K562 (cell line): ENCODE results near the gene SRCAP. TPM values are rescaled to one million over a fixed set of nuclear protein-coding genes. Genes with fewer than 3 reads are reported as not detected.
A peak's percentile ranks its signal among the peaks of the same experiment; 100 is the strongest.

ENCODE experiments used
- ATAC-seq: fragments of 200-7000 bp; cut with Tn5 transposase; 3 replicates; pipeline ENCODE4 v1.9.1; 2020; ENCODE audit warnings: moderate library complexity
- BruUV-seq: library from RNA; stranded (reverse); fragments of 400-500 nt; replicated peaks from 2 replicates; lab custom pipeline; 2021; lab: Mats Ljungman, UMichigan
- CTCF ChIA-PET: fragments of 300-600 bp; formaldehyde crosslinking; extraction: SDS; loops from one replicate; lab custom pipeline; 2021; ENCODE audit warnings: low intra/inter-chr PET ratio; lab: Yijun Ruan, JAX
- POLR2A ChIA-PET: fragments of 300-600, 350-650 bp; sonication (Branson Sonifier 250); formaldehyde crosslinking; extraction: SDS; loops from one replicate; lab custom pipeline; 2021; ENCODE audit warnings: antibody characterized with exemption, inconsistent platforms; lab: Yijun Ruan, JAX
- DNase-seq, 4 experiments: peaks; one replicate each; pipeline versions ENCODE4 v3.0.0 to v3.0.0-alpha.2; 2011 to 2018; ENCODE audit warnings: low spot score in 3 of 4, mixed read lengths in 3 of 4; ENCODE audit errors: extremely low read depth in 1 of 4
- FAIRE-seq: peaks from 2 replicates; lab custom pipeline; 2011; peaks lifted over from hg19 to GRCh38; lab: Jason Lieb, UNC
- H2AFZ ChIP-seq: 2 replicates; pipeline ENCODE4 v1.6.0; 2011; ENCODE audit warnings: low read depth, low read length, control low read depth, inconsistent platforms
- H3K27ac ChIP-seq: fragments of 200-600 bp; 3 replicates; pipeline ENCODE4 v1.8.0; 2011; ENCODE audit warnings: low read depth, mild to moderate bottlenecking, control low read depth, inconsistent platforms, low read length, moderate library complexity, mixed read lengths; ENCODE audit errors: extremely low read depth
- H3K27me3 ChIP-seq, 2 experiments: fragments of 300-600 bp in 1 of 2; 2 replicates in 1 of 2; 3 replicates in 1 of 2; pipeline versions ENCODE4 v1.6.0 to v1.8.0; 2011; ENCODE audit warnings: inconsistent platforms in 2 of 2, low read length in 2 of 2, mild to moderate bottlenecking in 1 of 2, mixed read lengths in 1 of 2, moderate library complexity in 1 of 2; ENCODE audit not compliant: control insufficient read depth in 2 of 2, insufficient read depth in 2 of 2
- H3K36me3 ChIP-seq: fragments of 300-600 bp; 3 replicates; pipeline ENCODE4 v1.8.0; 2011; ENCODE audit warnings: mild to moderate bottlenecking, low read length, inconsistent platforms; ENCODE audit not compliant: control insufficient read depth, insufficient read depth
- H3K4me1 ChIP-seq, 2 experiments: fragments of 200-600 bp in 1 of 2; replicated peaks in 1 of 2; 2 replicates in 1 of 2; 3 replicates in 1 of 2; pipeline versions ENCODE4 v1.5.1 to v1.8.0; 2011; ENCODE audit warnings: inconsistent platforms in 2 of 2, low read length in 2 of 2, mild to moderate bottlenecking in 1 of 2, mixed read lengths in 1 of 2, moderate library complexity in 1 of 2; ENCODE audit not compliant: control insufficient read depth in 2 of 2, insufficient read depth in 2 of 2
- H3K4me2 ChIP-seq: 2 replicates; pipeline ENCODE4 v1.6.1; 2011; ENCODE audit warnings: low read length, control low read depth, inconsistent platforms, mixed read lengths; ENCODE audit not compliant: insufficient read depth
- H3K4me3 ChIP-seq: fragments of 200-600 bp; sonication (generic), shearing (Covaris generic); 2 replicates; pipeline ENCODE4 v1.5.1; 2016; ENCODE audit warnings: control low read depth, inconsistent platforms
- H3K79me2 ChIP-seq: fragments of 200-600 bp; 3 replicates; pipeline ENCODE4 v1.8.0; 2011; ENCODE audit warnings: low read length, inconsistent platforms; ENCODE audit not compliant: control insufficient read depth, insufficient read depth
- H3K9ac ChIP-seq, 2 experiments: 2 replicates each; pipeline versions ENCODE4 v1.6.0 to v1.6.1; 2011; ENCODE audit warnings: low read depth in 2 of 2, low read length in 2 of 2, control low read depth in 1 of 2, inconsistent platforms in 1 of 2, mild to moderate bottlenecking in 1 of 2, mixed read lengths in 1 of 2; ENCODE audit not compliant: insufficient read depth in 1 of 2
- H3K9me1 ChIP-seq: one replicate; pipeline ENCODE4 v1.6.0; 2011; ENCODE audit warnings: inconsistent platforms, mild to moderate bottlenecking, low read length, moderate library complexity; ENCODE audit not compliant: control insufficient read depth, insufficient read depth
- H3K9me3 ChIP-seq: replicated peaks from 2 replicates; pipeline ENCODE4 v1.5.1; 2011; ENCODE audit warnings: low read depth, low read length, inconsistent platforms; ENCODE audit not compliant: control insufficient read depth, insufficient read depth
- H4K20me1 ChIP-seq: replicated peaks from 2 replicates; pipeline ENCODE4 v1.6.1; 2011; ENCODE audit warnings: low read length, inconsistent platforms, mixed read lengths; ENCODE audit not compliant: control insufficient read depth, insufficient read depth
- PKNOX1 ChIP-seq: fragments of 450-650 bp; IDR thresholded peaks from 2 replicates; pipeline ENCODE4 v1.6.1; 2016
- POLR2G ChIP-seq: fragments of 200-400 bp; formaldehyde crosslinking; IDR thresholded peaks from 2 replicates; pipeline ENCODE4 v1.6.1; 2017; ENCODE audit warnings: low read depth, mild to moderate bottlenecking, antibody characterized with exemption, low read length, moderate library complexity
- ZBTB40 ChIP-seq, 2 experiments: fragments of 450-650 bp in 1 of 2; sonication (generic) in 1 of 2; formaldehyde crosslinking in 1 of 2; IDR thresholded peaks; 2 replicates each; pipeline versions ENCODE4 v1.7.1 to v1.9.0; 2016 to 2022; ENCODE audit warnings: inconsistent platforms in 1 of 2, mild to moderate bottlenecking in 1 of 2, missing genetic modification reagents in 1 of 2
- ZNF436 ChIP-seq: fragments of 250-450, 450-650 bp; sonication (Bioruptor Pico); formaldehyde crosslinking; IDR thresholded peaks from 2 replicates; pipeline ENCODE4 v1.7.0; 2020; ENCODE audit warnings: mild to moderate bottlenecking
- WGBS: fragments of 100-300 bp; shearing (Covaris generic); methylation state at CpG from one replicate; pipeline ENCODE4 v1.1.6; 2016; ENCODE audit warnings: low coverage, mixed read lengths; ENCODE audit not compliant: insufficient coverage; ENCODE audit errors: missing lambda C conversion rate; 5-methylcytosine and 5-hydroxymethylcytosine counted together
- in situ Hi-C: fragments of 300-500 bp; cut with MboI; formaldehyde crosslinking; loops from 4 replicates; pipeline ENCODE4 v1.15.0; 2018; ENCODE audit warnings: inconsistent platforms, mixed read lengths
- intact Hi-C: fragments of 100-400 bp; cut with micrococcal nuclease; formaldehyde crosslinking; loops from 2 replicates; pipeline ENCODE4 v1.14.2; 2022
- polyA plus RNA-seq, 8 experiments: library from polyadenylated mRNA; depleted of rRNA in 4 of 8; stranded (reverse) in 5 of 8; unstranded in 3 of 8; fragments of >200 nt; fragmentation: Nextera tagmentation in 2 of 8; fragmentation: Illumina TruSeq in 1 of 8; extraction: Ambion mirVana in 2 of 8; extraction: Trizol in 1 of 8; gene quantifications; 2 replicates each; pipeline versions ENCODE4 v1.2.1 to v1.2.3, GENCODE V29; 2011 to 2014; ENCODE audit warnings: inconsistent platforms in 1 of 8, missing spikeins in 1 of 8
- total RNA-seq, 7 experiments: library from RNA; depleted of rRNA in 6 of 7; stranded (reverse); fragments of >200 nt in 6 of 7; fragmentation: Illumina TruSeq in 2 of 7; extraction: Trizol in 2 of 7; gene quantifications; 2 replicates each; pipeline versions ENCODE4 v1.2.1 to v1.2.3, GENCODE V29; 2011 to 2021; ENCODE audit warnings: low replicate concordance in 1 of 7

The SRCAP gene
- total and polyA plus RNA-seq, 9 of the 15 experiments (the other 6 are each of a cell fraction or from before 2014, with no cell fraction given) = 0.21 to 62.6 (median 5.8) TPM

GRCh38 chr16:30743716-30744115, 44.7 kb downstream of the SRCAP start:
- DNase-seq = no peak
- Histone ChIP-seq H3K27me3 (no peaks in the 10 kb centered on the region), H3K9me1 (peaks cover 5% of the 10 kb centered on the region), H2AFZ (no peak overlapping the region), H3K9ac (peak overlapping the region in 1 of 2 experiments; percentile 80; a peak in 2 of 4 replicates), H3K4me1 (peaks cover 16 to 25% of the 10 kb centered on the region in 2 experiments; a peak in 4 of 5 replicates), H3K4me2 (no peak overlapping the region), H3K27ac (no peak overlapping the region), H3K79me2 (peaks cover 4% of the 10 kb centered on the region), H3K9me3 (no peaks in the 10 kb centered on the region), H4K20me1 (no peaks in the 10 kb centered on the region), H3K36me3 (peaks cover 64% of the 10 kb centered on the region), H3K4me3 (no peak overlapping the region)
- TF ChIP-seq PKNOX1 (no peak), ZNF436 (no peak), POLR2G (0 out of 2 replicates have a peak, but pooled peaks have one; percentile 31)
- POLR2A ChIA-PET = interaction anchor here (0.6 to 1.3 kb wide), 4 partner anchors 14 to 113 kb away, joined by 3 to 6 read pairs (median 4); no protein-coding TSS in a partner anchor
- no peak for FAIRE-seq
- intact Hi-C loops (no loop called here), in situ Hi-C loops (no loop called here)
- WGBS = 92% methylated on average over 9 of the region's 11 CpGs
- no TSS peak for BruUV-seq
- ATAC-seq = no peak
- CTCF ChIA-PET = no interaction called here

GRCh38 chr16:30744183-30744582, 45.2 kb downstream of the SRCAP start:
- ATAC-seq = no peak
- ChIA-PET CTCF (no interaction called here), POLR2A (interaction anchor here (0.6 to 1.3 kb wide), 4 partner anchors 14 to 322 kb away, joined by 3 to 6 read pairs (median 3); no protein-coding TSS in a partner anchor)
- DNase-seq = no peak
- no peaks in the 10 kb centered on the region for H3K27me3 ChIP-seq
- H4K20me1 ChIP-seq = no peaks in the 10 kb centered on the region
- H3K4me1 ChIP-seq = peaks cover 16 to 24% of the 10 kb centered on the region in 2 experiments; a peak in 4 of 5 replicates
- intact Hi-C loops = no loop called here
- peaks cover 59% of the 10 kb centered on the region for H3K36me3 ChIP-seq
- in situ Hi-C loops = no loop called here
- WGBS = 95% methylated on average over 2 of the region's 2 CpGs
- H3K9me3 ChIP-seq = no peaks in the 10 kb centered on the region
- no peak overlapping the region for H3K4me3 ChIP-seq
- peaks cover 2% of the 10 kb centered on the region for H3K9me1 ChIP-seq
- no peak for FAIRE-seq
- peaks cover 8% of the 10 kb centered on the region for H3K79me2 ChIP-seq
- no TSS peak for BruUV-seq
- no peak overlapping the region for H3K9ac ChIP-seq
- no peak overlapping the region for H2AFZ ChIP-seq
- no peak overlapping the region for H3K4me2 ChIP-seq
- H3K27ac ChIP-seq = no peak overlapping the region
- no peak for TF ChIP-seq ZBTB40 (IDR thresholded peaks at IDR 0.05)
- TF ChIP-seq ZBTB40 (CRISPR knock-in tag; IDR thresholded peaks at IDR 0.05) = no peak
